ENCODE measurements around the gene SIMC1.

The SIMC1 gene

GRCh38 chr5:176388444-176389134, 150.4 kb downstream of the SIMC1 start, which contains the start of the genes HIGD2A and NOP16:
HIGD2A (plus strand) TSS chr5:176388751; CDS start chr5:176388820, 69 bp downstream.
NOP16 (minus strand) TSS chr5:176388598; CDS start chr5:176388539, 59 bp downstream.
- DNase-seq (ENCODE audit: low read depth in 2 of 2) = peak; percentile 97 to 99

- DNase-seq (ENCODE audit: low read depth in 2 of 2) = no peak
Measured at GRCh38 chr5:176389135-176390123, 151.2 kb downstream of the SIMC1 start.

- DNase-seq (ENCODE audit: low read depth in 2 of 2) = no peak
Measured at GRCh38 chr5:176391479-176391878, 153.3 kb downstream of the SIMC1 start.

GRCh38 chr5:176391999-176392398, 153.8 kb downstream of the SIMC1 start:
- DNase-seq (ENCODE audit: low read depth in 2 of 2) = no peak

GRCh38 chr5:176392526-176392925, 154.3 kb downstream of the SIMC1 start:
- DNase-seq (ENCODE audit: low read depth in 2 of 2) = no peak

- no peak for DNase-seq (ENCODE audit: low read depth in 2 of 2)
Measured at GRCh38 chr5:176394096-176394495, 155.9 kb downstream of the SIMC1 start.

GRCh38 chr5:176394881-176395675, 156.9 kb downstream of the SIMC1 start:
- DNase-seq (ENCODE audit: low read depth in 2 of 2) = no peak
